ENCODE results near the gene MLNR. TPM values are rescaled to one million over a fixed set of nuclear protein-coding genes. Genes with fewer than 3 reads are reported as not detected.

MLNR gene, protein sequence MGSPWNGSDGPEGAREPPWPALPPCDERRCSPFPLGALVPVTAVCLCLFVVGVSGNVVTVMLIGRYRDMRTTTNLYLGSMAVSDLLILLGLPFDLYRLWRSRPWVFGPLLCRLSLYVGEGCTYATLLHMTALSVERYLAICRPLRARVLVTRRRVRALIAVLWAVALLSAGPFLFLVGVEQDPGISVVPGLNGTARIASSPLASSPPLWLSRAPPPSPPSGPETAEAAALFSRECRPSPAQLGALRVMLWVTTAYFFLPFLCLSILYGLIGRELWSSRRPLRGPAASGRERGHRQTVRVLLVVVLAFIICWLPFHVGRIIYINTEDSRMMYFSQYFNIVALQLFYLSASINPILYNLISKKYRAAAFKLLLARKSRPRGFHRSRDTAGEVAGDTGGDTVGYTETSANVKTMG
- polyA plus RNA-seq = not detected in 2 replicates

DNA sequence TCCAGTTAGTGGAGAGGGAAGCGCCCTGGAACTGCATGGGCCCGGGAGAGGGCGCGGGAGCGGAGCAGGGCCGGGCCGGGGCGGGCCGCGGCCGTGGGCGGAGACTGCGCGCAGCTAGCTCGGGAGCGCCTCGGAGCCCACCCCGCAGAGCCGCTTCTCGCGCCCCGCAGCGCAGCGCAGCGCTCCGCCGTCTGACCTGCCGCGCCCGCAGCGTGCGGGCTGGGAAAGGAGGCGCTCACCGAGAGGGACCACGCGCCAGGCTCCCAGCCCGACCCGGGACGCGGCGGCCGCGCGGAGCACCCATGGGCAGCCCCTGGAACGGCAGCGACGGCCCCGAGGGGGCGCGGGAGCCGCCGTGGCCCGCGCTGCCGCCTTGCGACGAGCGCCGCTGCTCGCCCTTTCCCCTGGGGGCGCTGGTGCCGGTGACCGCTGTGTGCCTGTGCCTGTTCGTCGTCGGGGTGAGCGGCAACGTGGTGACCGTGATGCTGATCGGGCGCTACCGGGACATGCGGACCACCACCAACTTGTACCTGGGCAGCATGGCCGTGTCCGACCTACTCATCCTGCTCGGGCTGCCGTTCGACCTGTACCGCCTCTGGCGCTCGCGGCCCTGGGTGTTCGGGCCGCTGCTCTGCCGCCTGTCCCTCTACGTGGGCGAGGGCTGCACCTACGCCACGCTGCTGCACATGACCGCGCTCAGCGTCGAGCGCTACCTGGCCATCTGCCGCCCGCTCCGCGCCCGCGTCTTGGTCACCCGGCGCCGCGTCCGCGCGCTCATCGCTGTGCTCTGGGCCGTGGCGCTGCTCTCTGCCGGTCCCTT lies at the start of gene MLNR:
Gene MLNR, plus strand, starts transcription at position 303 of the 820 bp plus-strand sequence. Its CDS starts 0 bp downstream, at position 303.

GRCh38 chr13:49247643-49248621 lies 27.8 kb downstream of the MLNR start, which contains the start of gene CDADC1:
CDADC1 (plus strand) TSS chr13:49247925; CDS start chr13:49248038, 113 bp downstream.

Other genes with a start within 250 kb of the MLNR start
- gene FNDC3A, start 244.4 kb upstream of the MLNR start, polyA plus RNA-seq = 19.7 and 22.4 TPM in 2 replicates
- gene CDADC1, start 27.6 kb downstream of the MLNR start, polyA plus RNA-seq = 70.3 and 84.0 TPM in 2 replicates
- 12.7 and 19.3 TPM in 2 replicates for gene CAB39L, start 223.7 kb downstream of the MLNR start, polyA plus RNA-seq
- gene SETDB2, start 223.9 kb downstream of the MLNR start, polyA plus RNA-seq = 4.9 and 6.9 TPM in 2 replicates

Measured in Purkinje cell (primary cell).